GM18858 (cell line): Measurements from ENCODE around the gene AGAP3.

ENCODE experiments used
- ATAC-seq: cut with Tn5 transposase; IDR thresholded peaks from one replicate; pipeline ENCODE4 v1.9.1; 2021; ENCODE audit not compliant: unreplicated experiment

AGAP3 gene

DNA sequence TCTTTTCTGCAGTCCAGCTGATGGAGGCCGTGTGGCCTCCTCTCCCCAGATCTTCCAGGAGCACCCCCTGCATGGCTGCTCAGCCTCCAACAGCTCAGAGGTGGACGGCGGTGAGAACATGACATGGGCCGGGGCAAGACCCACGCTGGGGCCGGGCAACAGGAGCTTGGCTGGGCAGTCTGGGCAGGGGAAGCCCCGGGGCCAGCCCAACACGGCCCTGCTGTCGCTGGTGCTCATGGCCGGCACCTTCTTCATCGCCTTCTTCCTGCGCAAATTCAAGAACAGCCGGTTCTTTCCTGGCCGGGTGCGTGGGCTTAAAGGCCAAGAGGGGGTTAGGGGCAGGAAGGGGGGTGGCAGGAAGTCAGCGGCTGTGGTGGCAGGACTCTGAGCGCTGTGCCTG, 12.3 kb upstream of the AGAP3 start:
- no peak for ATAC-seq

DNA sequence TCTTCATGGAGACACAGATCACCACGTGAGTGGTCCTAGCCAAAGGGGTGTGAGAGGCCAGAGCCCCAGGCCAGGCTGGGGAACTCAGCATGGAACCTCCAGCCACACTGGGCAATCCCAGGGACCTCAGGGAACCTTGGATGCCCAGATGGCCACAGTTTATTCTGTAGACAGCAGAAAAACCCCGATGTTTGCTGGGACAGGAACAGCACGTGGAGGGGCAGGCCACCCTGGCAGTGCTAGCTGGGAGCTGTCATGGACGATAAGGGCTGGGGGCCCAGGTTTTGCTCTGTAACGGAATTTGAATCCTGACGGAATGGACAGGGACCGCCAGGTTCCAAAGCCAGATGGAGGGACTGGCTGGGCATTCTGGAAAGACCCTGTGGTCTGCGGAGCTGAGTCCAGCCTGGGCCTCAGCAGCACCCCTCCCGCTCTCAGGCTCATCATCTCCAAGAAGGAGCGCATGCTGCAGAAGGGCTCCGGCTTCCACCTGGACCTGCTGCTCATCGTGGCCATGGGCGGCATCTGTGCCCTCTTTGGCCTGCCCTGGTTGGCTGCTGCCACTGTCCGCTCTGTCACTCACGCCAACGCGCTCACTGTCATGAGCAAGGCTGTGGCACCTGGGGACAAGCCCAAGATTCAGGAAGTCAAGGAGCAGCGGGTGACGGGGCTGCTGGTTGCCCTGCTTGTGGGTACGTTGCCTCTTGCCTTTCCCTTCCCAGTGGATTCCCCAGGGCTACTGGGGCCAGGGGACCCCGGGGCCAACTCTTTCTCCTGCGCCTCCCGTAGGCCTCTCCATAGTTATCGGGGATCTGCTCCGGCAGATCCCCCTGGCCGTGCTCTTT, 11.2 kb upstream of the AGAP3 start:
- ATAC-seq, result no peak

GRCh38 chr7:151075662-151075971, 10.7 kb upstream of the AGAP3 start:
- ATAC-seq, result no peak

GRCh38 chr7:151075978-151076426, 10.3 kb upstream of the AGAP3 start:
- ATAC-seq, result no peak

- no peak for ATAC-seq
These were observed 9.2 kb upstream of the AGAP3 start for GRCh38 chr7:151076863-151077704.

- no peak for ATAC-seq
These were observed 8.5 kb upstream of the AGAP3 start for GRCh38 chr7:151077705-151078232.

DNA sequence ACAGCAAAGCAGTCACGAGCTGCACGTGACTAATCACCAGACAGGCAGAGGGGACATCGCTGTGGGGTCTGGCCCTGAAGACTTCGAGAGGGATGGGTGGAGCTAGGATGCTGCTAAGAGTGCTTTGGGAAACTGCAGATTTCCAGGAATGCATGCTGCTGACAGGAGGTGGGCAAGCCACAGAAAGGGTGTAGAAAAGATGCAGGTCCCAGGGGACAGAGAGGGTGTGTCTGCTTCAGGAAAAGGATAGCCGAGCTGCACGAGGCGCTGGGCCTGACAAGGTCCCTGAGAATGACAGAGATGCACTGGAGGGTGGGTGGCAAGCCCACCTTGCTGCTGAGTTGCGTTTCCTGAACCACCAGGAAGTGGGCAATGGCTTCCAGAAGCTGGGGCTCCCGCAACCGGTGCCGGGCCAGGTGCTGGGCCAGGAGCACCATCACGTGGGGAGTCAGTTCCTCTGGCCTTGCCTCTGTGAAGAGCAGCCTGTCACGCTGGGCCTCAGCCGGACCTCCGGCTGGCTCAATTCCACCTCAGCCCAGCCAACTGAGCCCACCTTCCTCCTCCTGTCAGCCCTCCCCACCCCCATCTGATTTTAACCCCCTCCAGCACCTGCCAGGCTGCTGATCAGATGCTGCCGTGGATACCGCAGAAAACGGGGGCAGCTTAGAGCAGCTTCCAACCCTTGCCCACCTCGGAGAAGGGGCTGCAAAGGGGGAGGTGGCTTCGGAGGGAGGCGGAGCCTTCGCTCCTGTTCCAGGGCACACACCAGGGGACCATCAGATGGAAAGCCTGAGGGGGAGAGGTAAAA, 7.8 kb upstream of the AGAP3 start:
- no peak for ATAC-seq

- ATAC-seq, result no peak
These were observed 6.9 kb upstream of the AGAP3 start for GRCh38 chr7:151079199-151079910.

- ATAC-seq, result peak; percentile 3
These were observed 6.2 kb upstream of the AGAP3 start for GRCh38 chr7:151080067-151080521.

DNA sequence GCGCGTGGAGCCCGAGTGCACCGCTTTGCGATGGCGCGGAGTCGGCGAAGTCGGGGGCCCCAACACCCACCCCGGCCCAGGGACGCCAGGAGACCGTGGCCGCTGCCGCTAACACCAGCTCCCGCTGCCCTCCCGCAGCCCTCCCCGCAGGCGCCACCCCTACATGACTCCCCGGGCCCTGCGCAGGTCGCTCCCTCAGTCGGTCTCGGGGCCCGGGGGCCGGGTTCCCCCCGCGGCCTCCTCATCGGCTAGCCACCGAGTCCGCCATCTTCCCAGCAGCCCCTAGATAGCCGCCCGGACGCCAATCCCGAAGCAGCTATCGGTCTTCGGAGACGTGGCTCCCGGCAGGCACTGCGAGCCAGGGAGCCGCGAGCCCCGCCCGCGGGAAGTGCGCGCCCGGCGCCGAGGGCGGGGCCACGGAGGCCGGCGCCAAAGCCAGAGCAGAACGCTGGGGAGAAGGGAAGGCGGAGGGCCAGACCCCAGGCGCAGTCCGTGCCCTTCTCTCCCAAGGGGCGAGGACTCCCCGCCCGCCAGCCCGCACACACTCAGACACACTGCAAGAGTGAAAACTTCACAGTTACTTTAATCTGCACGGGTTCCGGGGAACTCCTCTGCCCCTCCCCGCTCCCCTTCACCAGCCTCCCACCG, 5.6 kb upstream of the AGAP3 start, which contains the start of gene FASTK:
Gene FASTK, minus strand, starts transcription at position 288 of the 648 bp plus-strand sequence. Its CDS starts 43 bp downstream, at position 245.
- peak; percentile 69 for ATAC-seq

- no peak for ATAC-seq
These were observed 4.8 kb upstream of the AGAP3 start for GRCh38 chr7:151081170-151082101.

DNA sequence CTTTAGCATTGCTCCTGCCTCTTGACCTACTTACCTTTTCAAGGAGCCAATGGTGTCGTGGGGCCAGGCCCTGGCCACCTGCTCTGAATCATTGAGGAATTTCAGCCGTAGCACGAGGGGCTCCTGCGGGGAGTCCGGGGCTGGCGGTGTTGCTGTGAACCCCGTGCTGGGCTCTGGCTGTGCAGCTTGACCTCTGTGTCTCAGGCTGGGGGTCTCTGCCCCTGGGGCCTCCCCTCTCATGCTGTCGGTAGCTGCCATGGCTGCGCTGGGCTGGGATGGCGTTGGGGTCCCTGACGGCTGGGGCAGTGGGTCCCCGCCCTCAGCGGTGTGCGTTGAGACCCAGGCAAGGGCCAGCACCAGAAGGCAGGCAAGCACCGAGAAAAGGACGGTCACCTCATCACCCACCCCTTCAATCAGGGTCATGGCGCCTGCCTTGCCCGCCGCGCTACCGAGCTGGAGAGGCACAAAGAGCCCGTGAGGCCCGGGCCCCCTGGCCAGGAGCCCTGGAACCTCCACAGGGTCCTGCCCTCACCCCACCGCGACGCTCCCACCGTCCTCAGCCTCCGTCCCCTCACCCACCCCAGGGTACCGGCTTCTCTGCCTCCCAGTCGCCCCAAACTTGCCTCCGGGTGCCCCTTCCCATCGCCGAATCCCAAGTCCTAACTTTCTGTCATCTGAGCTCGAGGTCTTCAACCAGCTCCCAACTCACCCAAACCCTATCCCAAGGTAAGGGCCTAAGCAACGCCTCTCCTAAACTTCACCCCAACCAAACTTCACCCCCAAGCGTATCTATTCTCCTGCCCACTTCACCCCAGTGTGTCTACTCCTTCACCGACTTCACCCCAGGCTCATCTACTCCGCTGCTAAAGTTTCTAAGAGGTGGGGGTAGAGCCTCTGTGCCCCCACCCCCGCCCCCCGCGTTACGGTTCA, 3.9 kb upstream of the AGAP3 start:
- no peak for ATAC-seq

GRCh38 chr7:151083071-151083823, 3.0 kb upstream of the AGAP3 start, which contains the start of gene TMUB1:
TMUB1 (minus strand) TSS chr7:151083493; CDS start chr7:151082563, 930 bp downstream.
- peak; percentile 39 for ATAC-seq

GRCh38 chr7:151083824-151084160, 2.5 kb upstream of the AGAP3 start:
- ATAC-seq, result no peak

- no peak for ATAC-seq
These were observed 965 bp upstream of the AGAP3 start for GRCh38 chr7:151085329-151085690.

GRCh38 chr7:151086802-151087244, 548 bp downstream of the AGAP3 start:
- no peak for ATAC-seq
